IMR-90 (cell line): Measurements from ENCODE around the gene LANCL3. TPM values are rescaled to one million over a fixed set of nuclear protein-coding genes. Genes with fewer than 3 reads are reported as not detected.

Source experiments
- ATAC-seq: fragments of 200-7000 bp; cut with Tn5 transposase; 2 replicates; pipeline ENCODE4 v1.9.1; 2020; ENCODE audit warnings: low read depth, mild to moderate bottlenecking, moderate library complexity
- BruUV-seq: library from RNA; stranded (reverse); fragments of 400-500 nt; replicated peaks from 2 replicates; lab custom pipeline; 2021; lab: Mats Ljungman, UMichigan
- CTCF ChIA-PET: fragments of 300-600 bp; formaldehyde crosslinking; extraction: SDS; loops from one replicate; lab custom pipeline; 2021; ENCODE audit warnings: antibody characterized with exemption; lab: Yijun Ruan, JAX
- POLR2A ChIA-PET: fragments of 300-600 bp; sonication (Branson Sonifier 250); formaldehyde crosslinking; loops from one replicate; lab custom pipeline; 2022; ENCODE audit warnings: antibody characterized with exemption; ENCODE audit not compliant: unreplicated experiment; lab: Charles Lee
- DNase-seq: peaks from one replicate; pipeline ENCODE4 v3.0.0; 2013
- H2AFZ ChIP-seq: replicated peaks from 2 replicates; pipeline ENCODE3; 2013; ENCODE audit warnings: low read length, mild to moderate bottlenecking; ENCODE audit not compliant: poor library complexity
- H2AK5ac ChIP-seq: 2 replicates; pipeline ENCODE4 v1.6.1; 2013; ENCODE audit warnings: low read depth, low read length, inconsistent platforms
- H2AK9ac ChIP-seq: replicated peaks from 2 replicates; pipeline ENCODE3; 2013; ENCODE audit warnings: mild to moderate bottlenecking, low read depth, low read length, moderate library complexity; ENCODE audit not compliant: poor library complexity
- H2BK120ac ChIP-seq: 2 replicates; pipeline ENCODE4 v1.6.1; 2013; ENCODE audit warnings: low read depth, low read length, inconsistent platforms
- H2BK15ac ChIP-seq: 3 replicates; pipeline ENCODE4 v1.6.1; 2013; ENCODE audit warnings: low read depth, low read length, inconsistent platforms
- H2BK20ac ChIP-seq: 2 replicates; pipeline ENCODE4 v1.6.1; 2013; ENCODE audit warnings: low read depth, mild to moderate bottlenecking, inconsistent platforms, low read length, moderate library complexity
- H2BK5ac ChIP-seq: 2 replicates; pipeline ENCODE4 v1.6.1; 2013; ENCODE audit warnings: mild to moderate bottlenecking, low read depth, low read length, inconsistent platforms; ENCODE audit not compliant: poor library complexity, severe bottlenecking
- H3K14ac ChIP-seq: replicated peaks from 2 replicates; pipeline ENCODE4 v1.6.1; 2013; ENCODE audit warnings: low read depth, low read length, inconsistent platforms
- H3K18ac ChIP-seq: 2 replicates; pipeline ENCODE4 v1.6.1; 2013; ENCODE audit warnings: low read depth, low read length, control low read depth
- H3K23ac ChIP-seq: 2 replicates; pipeline ENCODE4 v1.6.1; 2013; ENCODE audit warnings: low read depth, low read length, inconsistent platforms
- H3K27ac ChIP-seq: 2 replicates; pipeline ENCODE4 v1.5.1; 2013; ENCODE audit warnings: mild to moderate bottlenecking, control low read depth, low read length; ENCODE audit not compliant: insufficient read depth
- H3K27me3 ChIP-seq: 2 replicates; pipeline ENCODE4 v1.6.1; 2013; ENCODE audit warnings: low read length; ENCODE audit not compliant: control insufficient read depth, insufficient read depth
- H3K36me3 ChIP-seq: 2 replicates; pipeline ENCODE4 v1.6.1; 2013; ENCODE audit warnings: low read length, mixed read lengths; ENCODE audit not compliant: control insufficient read depth, insufficient read depth
- H3K4ac ChIP-seq: 2 replicates; pipeline ENCODE4 v1.6.1; 2013; ENCODE audit warnings: low read depth, low read length, inconsistent platforms
- H3K4me1 ChIP-seq: 2 replicates; pipeline ENCODE4 v1.6.1; 2013; ENCODE audit warnings: low read length, mixed read lengths; ENCODE audit not compliant: control insufficient read depth, insufficient read depth
- H3K4me2 ChIP-seq: 2 replicates; pipeline ENCODE4 v1.6.1; 2013; ENCODE audit warnings: low read depth, mild to moderate bottlenecking, control low read depth, low read length, moderate library complexity
- H3K4me3 ChIP-seq: 2 replicates; pipeline ENCODE4 v1.5.1; 2013; ENCODE audit warnings: low read depth, mild to moderate bottlenecking, control low read depth, low read length, moderate library complexity; ENCODE audit not compliant: insufficient read depth
- H3K56ac ChIP-seq: 2 replicates; pipeline ENCODE4 v1.6.1; 2013; ENCODE audit warnings: low read length, inconsistent platforms; ENCODE audit not compliant: insufficient read depth; ENCODE audit errors: extremely low read depth
- H3K79me1 ChIP-seq, 2 experiments: 2 replicates each; pipeline ENCODE4 v1.6.1; 2013; ENCODE audit warnings: low read length in 2 of 2, inconsistent platforms in 1 of 2, low read depth in 1 of 2
- H3K9ac ChIP-seq: 2 replicates; pipeline ENCODE4 v1.6.1; 2013; ENCODE audit warnings: low read depth, low read length, control low read depth
- H3K9me1 ChIP-seq: 2 replicates; pipeline ENCODE4 v1.6.1; 2013; ENCODE audit warnings: low read length, inconsistent platforms; ENCODE audit not compliant: insufficient read depth
- H3K9me3 ChIP-seq: 2 replicates; pipeline ENCODE4 v1.6.1; 2013; ENCODE audit warnings: low read length; ENCODE audit not compliant: control insufficient read depth, insufficient read depth
- H4K20me1 ChIP-seq: 2 replicates; pipeline ENCODE4 v1.6.1; 2013; ENCODE audit warnings: low read length, inconsistent platforms; ENCODE audit not compliant: insufficient read depth
- H4K5ac ChIP-seq: 2 replicates; pipeline ENCODE4 v1.6.1; 2013; ENCODE audit warnings: mild to moderate bottlenecking, low read depth, low read length, control low read depth
- H4K8ac ChIP-seq, 2 experiments: 2 replicates each; pipeline ENCODE4 v1.6.1; 2013; ENCODE audit warnings: low read depth in 2 of 2, low read length in 2 of 2, control low read depth in 1 of 2, inconsistent platforms in 1 of 2
- H4K91ac ChIP-seq: 2 replicates; pipeline ENCODE4 v1.6.1; 2013; ENCODE audit warnings: low read depth, low read length, inconsistent platforms; ENCODE audit not compliant: insufficient read depth
- FOS ChIP-seq: fragments of 150-350 bp; IDR thresholded peaks from 2 replicates; pipeline ENCODE4 v1.6.1; 2016; ENCODE audit warnings: low read depth, low read length
- MAFK ChIP-seq: IDR thresholded peaks from 2 replicates; pipeline ENCODE4 v1.6.1; 2012; ENCODE audit warnings: low read depth, low read length, improper control_type of control experiment
- MXI1 ChIP-seq: IDR thresholded peaks from 2 replicates; pipeline ENCODE4 v1.6.1; 2012; ENCODE audit warnings: low read depth, mild to moderate bottlenecking, low read length, moderate library complexity, borderline replicate concordance
- WGBS, 2 experiments: methylation state at CpG; one replicate each; pipeline versions ENCODE4 v1.1.5 to v1.1.7; 2013; ENCODE audit warnings: missing lambda C conversion rate in 2 of 2; ENCODE audit not compliant: insufficient read length in 1 of 2; ENCODE audit errors: extremely low coverage in 2 of 2; 5-methylcytosine and 5-hydroxymethylcytosine counted together
- dilution Hi-C: fragments of 300-500 bp; cut with HindIII; formaldehyde crosslinking; loops from one replicate; pipeline ENCODE4 v1.14.3; 2018; ENCODE audit warnings: low sequenced_read_pairs; ENCODE audit not compliant: unreplicated experiment
- in situ Hi-C: fragments of 300-500 bp; cut with MboI; formaldehyde crosslinking; loops from 3 replicates; pipeline ENCODE4 v1.14.3; 2019; ENCODE audit warnings: low sequenced_read_pairs, inconsistent platforms, mixed read lengths
- intact Hi-C: fragments of 100-400 bp; cut with micrococcal nuclease; formaldehyde crosslinking; loops from 2 replicates; pipeline ENCODE4 v1.10.0; 2022
- polyA plus RNA-seq, 3 experiments: library from polyadenylated mRNA; depleted of rRNA; stranded (reverse); fragments of >200 nt; gene quantifications; 2 replicates each; pipeline ENCODE4 v1.2.3, GENCODE V29; 2012; ENCODE audit warnings: low replicate concordance in 1 of 3
- total RNA-seq: library from RNA; depleted of rRNA; stranded (reverse); fragments of >200 nt; gene quantifications from 2 replicates; pipeline ENCODE4 v1.2.3, GENCODE V29; 2012

Gene LANCL3
- total and polyA plus RNA-seq, 2 of the 4 experiments (the other 2 are of a cell fraction): not detected

GRCh38 chrX:37677243-37677642, 105.8 kb downstream of the LANCL3 start:
- H3K14ac ChIP-seq: no peak overlapping the region
- no peaks in the 10 kb centered on the region for H3K9me3 ChIP-seq
- no peak overlapping the region for H2BK20ac ChIP-seq
- no peak overlapping the region for H3K4me3 ChIP-seq
- no peak overlapping the region for H3K4me2 ChIP-seq
- no peak overlapping the region for H2AK9ac ChIP-seq
- dilution Hi-C loops (no loop called here), intact Hi-C loops (no loop called here), in situ Hi-C loops (no loop called here)
- no peak overlapping the region for H3K23ac ChIP-seq
- no peaks in the 10 kb centered on the region for H3K79me1 ChIP-seq
- H2BK15ac ChIP-seq: no peak overlapping the region
- no peak overlapping the region for H3K27ac ChIP-seq
- no peak overlapping the region for H3K18ac ChIP-seq
- no peaks in the 10 kb centered on the region for H3K4me1 ChIP-seq
- ChIA-PET CTCF (no interaction called here), POLR2A (no interaction called here)
- no TSS peak for BruUV-seq
- no peak overlapping the region for H2BK120ac ChIP-seq
- H2BK5ac ChIP-seq: no peak overlapping the region
- no peaks in the 10 kb centered on the region for H3K9me1 ChIP-seq
- H3K4ac ChIP-seq: no peak overlapping the region
- H4K5ac ChIP-seq: no peak overlapping the region
- no CpG with 5 or more reads among the region's 1 CpG for WGBS, 2 experiments
- DNase-seq (no peak), ATAC-seq (no peak)
- H3K27me3 ChIP-seq: peaks cover 6% of the 10 kb centered on the region
- TF ChIP-seq FOS (no peak), MXI1 (no peak), MAFK (no peak)
- H3K9ac ChIP-seq: no peak overlapping the region
- H4K8ac ChIP-seq: no peak overlapping the region
- H4K91ac ChIP-seq: no peak overlapping the region
- no peaks in the 10 kb centered on the region for H3K36me3 ChIP-seq
- H4K20me1 ChIP-seq: no peaks in the 10 kb centered on the region
- no peak overlapping the region for H2AK5ac ChIP-seq
- H3K56ac ChIP-seq: no peak overlapping the region
- no peak overlapping the region for H2AFZ ChIP-seq
